Kidney (tissue), 14 donors: Measurements from ENCODE around the gene HPD. TPM values are rescaled to one million over a fixed set of nuclear protein-coding genes. Genes with fewer than 3 reads are reported as not detected.

Experiments used
- DNase-seq, 5 donors: peaks; one replicate each; pipeline ENCODE4 v3.0.0-alpha.2; 2013 to 2020
- FAIRE-seq: peaks from 2 replicates; lab custom pipeline; 2012; peaks lifted over from hg19 to GRCh38; lab: Jason Lieb, UNC
- H3K27ac ChIP-seq, 2 donors: one replicate each; pipeline ENCODE4 v1.7.0; 2013; ENCODE audit warnings: low read depth in 2 of 2, low read length in 2 of 2, inconsistent platforms in 1 of 2
- H3K27me3 ChIP-seq: one replicate; pipeline ENCODE4 v1.7.1; 2013; ENCODE audit warnings: low read length, inconsistent platforms; ENCODE audit not compliant: control insufficient read depth, insufficient read depth
- H3K36me3 ChIP-seq, 3 donors: one replicate each; pipeline versions ENCODE4 v1.7.0 to v1.7.1; 2013; ENCODE audit warnings: low read length in 3 of 3, control low read depth in 1 of 3, inconsistent platforms in 1 of 3; ENCODE audit not compliant: insufficient read depth in 3 of 3, control insufficient read depth in 2 of 3
- H3K4me1 ChIP-seq, 3 donors: one replicate each; pipeline versions ENCODE4 v1.7.0 to v1.7.1; 2013; ENCODE audit warnings: low read length in 3 of 3, inconsistent platforms in 1 of 3, low read depth in 1 of 3; ENCODE audit not compliant: control insufficient read depth in 2 of 3, insufficient read depth in 2 of 3
- H3K4me3 ChIP-seq, 3 donors: one replicate each; pipeline versions ENCODE4 v1.7.0 to v1.8.1; 2013; ENCODE audit warnings: low read length in 3 of 3, control low read depth in 1 of 3, inconsistent platforms in 1 of 3
- H3K9ac ChIP-seq, 3 donors: one replicate each; pipeline versions ENCODE4 v1.7.0 to v1.7.1; 2013; ENCODE audit warnings: low read length in 3 of 3, control low read depth in 1 of 3, inconsistent platforms in 1 of 3
- H3K9me3 ChIP-seq, 3 donors: one replicate each; pipeline versions ENCODE4 v1.7.0 to v1.7.1; 2013; ENCODE audit warnings: low read length in 3 of 3, control low read depth in 1 of 3, inconsistent platforms in 1 of 3; ENCODE audit not compliant: control insufficient read depth in 2 of 3, insufficient read depth in 1 of 3
- CTCF ChIP-seq: IDR thresholded peaks from 3 replicates; pipeline ENCODE4 v1.5.1; 2012; ENCODE audit warnings: mild to moderate bottlenecking, moderate library complexity, borderline replicate concordance; ENCODE audit not compliant: insufficient read depth; ENCODE audit errors: extremely low read depth
- intact Hi-C: fragments of 100-400 bp; cut with DNase I; formaldehyde crosslinking; loops from one replicate; pipeline ENCODE4 v1.11.1; 2022
- polyA plus RNA-seq: library from polyadenylated mRNA; stranded (reverse); fragments of 350-450 nt; fragmentation: Illumina TruSeq; extraction: RNeasy Lipid Tissue Mini Kit (QIAGEN cat#74804); gene quantifications from one replicate; pipeline ENCODE4 v1.2.3, GENCODE V29; 2014; ENCODE audit warnings: low read depth, low replicate concordance; ENCODE audit not compliant: insufficient read depth
- total RNA-seq: library from RNA; stranded (reverse); fragmentation: NEBNext Ultra II Directional; extraction: Animal tissue kit (Norgen Biotek cat#: 25700); gene quantifications from one replicate; pipeline ENCODE4 v1.2.1, GENCODE V29; 2021
- donor health status: control.
- donor health status: control.
- donor health status: control.
- donor health status: control.
- donor health status: control.
- donor health status: DM: yes; HTN: yes; CAD: no.
- donor health status: Normal renal cell carcinoma (clear cell type).

HPD gene
- total and polyA plus RNA-seq, 2 donors from 2014 or later, result 4.6 to 393 TPM

- Histone ChIP-seq H3K9me3 (no peaks in the 10 kb centered on the region), H3K4me3 (peak overlapping the region; percentile 12 to 46 (median 34)), H3K27me3 (no peaks in the 10 kb centered on the region), H3K4me1 (peaks cover 0 to 52% (median 30%) of the 10 kb centered on the region in 3 donors), H3K27ac (peak overlapping the region; percentile 83 to 88), H3K9ac (peak overlapping the region in 2 of 3 donors; percentile 27 to 78), H3K36me3 (peaks cover 2 to 10% (median 4%) of the 10 kb centered on the region in 3 donors)
- DNase-seq (peak in 2 of 5 donors; percentile 86 to 88), FAIRE-seq (no peak)
- TF ChIP-seq CTCF, result no peak
- intact Hi-C loops, result no loop called here
Observed at GRCh38 chr12:121794534-121795033, 64.1 kb downstream of the HPD start.

- peak; percentile 94 to 97 (median 95) for DNase-seq
- peak overlapping the region; percentile 34 to 67 (median 49) for H3K4me3 ChIP-seq
- H3K27ac ChIP-seq, result peak overlapping the region; percentile 83 to 88
- FAIRE-seq, result no peak
- TF ChIP-seq CTCF, result peak; percentile 100
- H3K27me3 ChIP-seq, result no peaks in the 10 kb centered on the region
- H3K9ac ChIP-seq, result peak overlapping the region in 2 of 3 donors; percentile 18 to 78
- H3K36me3 ChIP-seq, result peaks cover 2 to 10% (median 4%) of the 10 kb centered on the region in 3 donors
- intact Hi-C loops, result no loop called here
- peaks cover 0 to 52% (median 30%) of the 10 kb centered on the region in 3 donors for H3K4me1 ChIP-seq
- H3K9me3 ChIP-seq, result no peaks in the 10 kb centered on the region
Observed at GRCh38 chr12:121793838-121794533, 64.7 kb downstream of the HPD start.

GRCh38 chr12:121793440-121793837, 65.2 kb downstream of the HPD start, which contains the start of gene RHOF:
Gene RHOF (minus strand): TSS chr12:121793688. CDS start chr12:121793633, 55 bp downstream.
- Histone ChIP-seq H3K36me3 (peaks cover 2 to 10% (median 2%) of the 10 kb centered on the region in 3 donors), H3K9ac (peak within 1 kb of the TSS in 2 of 3 donors; percentile 27 to 78), H3K9me3 (no peaks in the 10 kb centered on the region), H3K4me1 (peaks cover 0 to 49% (median 30%) of the 10 kb centered on the region in 3 donors), H3K27me3 (no peaks in the 10 kb centered on the region), H3K4me3 (peak within 1 kb of the TSS; percentile 34 to 67 (median 49)), H3K27ac (peak within 1 kb of the TSS; percentile 83 to 88)
- no peak for FAIRE-seq
- peak; percentile 1 for TF ChIP-seq CTCF
- peak in 2 of 5 donors; percentile 49 to 85 for DNase-seq
- intact Hi-C loops, result no loop called here
